GM18868 (cell line): ENCODE results near the gene PHF21A.

ENCODE experiments used
- ATAC-seq: cut with Tn5 transposase; IDR thresholded peaks from one replicate; pipeline ENCODE4 v1.9.1; 2021; ENCODE audit warnings: mild to moderate bottlenecking, moderate library complexity; ENCODE audit not compliant: unreplicated experiment

PHF21A gene

GRCh38 chr11:46079662-46080061 is 41.6 kb downstream of the PHF21A start:
- ATAC-seq: no peak

- ATAC-seq: no peak
Measured at GRCh38 chr11:46075928-46076327, 45.3 kb downstream of the PHF21A start.

GRCh38 chr11:46075168-46075567 is 46.1 kb downstream of the PHF21A start:
- ATAC-seq: no peak

GRCh38 chr11:46073632-46074031 is 47.6 kb downstream of the PHF21A start:
- no peak for ATAC-seq

DNA sequence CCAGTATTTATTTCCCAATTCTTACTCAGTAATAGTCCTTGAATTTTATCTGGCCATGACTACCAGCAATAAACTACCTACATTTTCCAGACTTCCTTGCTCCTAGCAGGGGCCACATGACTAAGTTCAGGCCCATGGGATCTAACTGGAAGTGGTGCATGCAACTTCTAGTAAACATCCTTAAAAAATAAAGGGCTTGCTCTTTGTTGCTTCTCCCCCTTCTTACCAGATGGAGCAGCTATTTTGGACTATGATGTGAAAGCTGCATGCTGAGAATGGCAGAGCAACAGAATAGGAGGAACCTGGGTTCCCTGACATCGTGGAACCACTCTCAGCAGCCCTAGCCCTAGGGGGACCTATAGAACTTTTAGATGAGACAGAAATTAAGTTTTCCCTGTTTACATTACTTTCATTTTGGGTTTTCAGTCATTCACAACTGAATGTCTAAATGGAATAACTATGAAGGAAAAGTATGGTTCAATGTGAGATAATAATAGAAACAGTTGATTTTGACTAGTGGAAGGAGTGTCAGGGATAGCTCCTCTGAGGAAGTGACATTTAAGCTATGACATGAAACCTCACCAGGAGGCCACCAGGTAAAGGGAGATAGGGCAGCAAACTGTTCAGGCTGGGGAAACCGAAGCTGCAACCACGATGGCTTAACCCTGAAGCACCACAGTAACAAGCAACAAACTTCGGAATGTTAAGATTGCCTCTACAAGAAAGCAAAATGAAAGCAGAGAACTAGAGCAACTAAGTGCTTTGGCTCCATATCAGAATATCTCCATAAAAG is 48.9 kb downstream of the PHF21A start:
- no peak for ATAC-seq

- ATAC-seq: no peak
Measured at GRCh38 chr11:46071091-46071490, 50.2 kb downstream of the PHF21A start.

DNA sequence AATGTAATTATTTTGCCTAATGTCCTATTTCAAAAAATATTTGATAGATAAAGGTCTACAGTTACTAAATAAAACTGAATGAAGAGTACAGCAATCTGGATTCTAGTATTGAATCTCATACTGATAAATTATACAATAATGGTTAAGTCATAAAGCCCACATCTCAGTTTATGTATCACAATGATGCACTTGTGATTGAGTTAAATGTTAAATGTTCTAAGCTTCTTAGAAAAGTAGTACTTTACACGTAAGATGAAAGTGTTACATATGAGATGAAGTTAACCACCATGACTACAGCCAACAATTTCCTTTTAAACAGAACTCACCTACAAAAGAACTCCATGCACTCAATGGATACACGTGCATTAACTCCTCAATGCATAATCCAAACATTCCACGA is 51.7 kb downstream of the PHF21A start:
- no peak for ATAC-seq

- ATAC-seq: no peak
Measured at GRCh38 chr11:46066335-46066734, 54.9 kb downstream of the PHF21A start.

- ATAC-seq: no peak
Measured at GRCh38 chr11:46065681-46066080, 55.6 kb downstream of the PHF21A start.

DNA sequence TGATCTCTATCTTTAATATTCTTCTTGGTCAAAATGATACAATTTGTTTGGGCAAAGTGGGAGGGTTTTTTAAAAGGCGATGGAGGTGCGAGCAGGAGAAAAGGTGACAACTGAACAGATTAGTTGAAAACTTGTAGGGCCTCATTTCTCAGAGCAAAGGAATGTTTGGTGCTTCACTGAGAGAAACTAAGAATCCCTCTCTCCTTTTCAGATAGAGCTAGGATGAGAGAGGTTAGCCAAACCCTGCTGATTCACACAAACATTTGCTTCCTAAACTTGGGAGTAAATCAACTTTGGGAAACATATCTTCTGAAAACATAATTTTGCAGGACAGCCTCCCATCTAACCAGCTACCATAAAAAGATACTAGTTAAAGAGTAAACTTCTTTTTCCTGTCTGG is 57.0 kb downstream of the PHF21A start:
- ATAC-seq: no peak

- ATAC-seq: no peak
Measured at GRCh38 chr11:46063138-46063537, 58.1 kb downstream of the PHF21A start.

- ATAC-seq: no peak
Measured at GRCh38 chr11:46060013-46060412, 61.2 kb downstream of the PHF21A start.

- no peak for ATAC-seq
Measured at GRCh38 chr11:46057489-46057888, 63.8 kb downstream of the PHF21A start.

DNA sequence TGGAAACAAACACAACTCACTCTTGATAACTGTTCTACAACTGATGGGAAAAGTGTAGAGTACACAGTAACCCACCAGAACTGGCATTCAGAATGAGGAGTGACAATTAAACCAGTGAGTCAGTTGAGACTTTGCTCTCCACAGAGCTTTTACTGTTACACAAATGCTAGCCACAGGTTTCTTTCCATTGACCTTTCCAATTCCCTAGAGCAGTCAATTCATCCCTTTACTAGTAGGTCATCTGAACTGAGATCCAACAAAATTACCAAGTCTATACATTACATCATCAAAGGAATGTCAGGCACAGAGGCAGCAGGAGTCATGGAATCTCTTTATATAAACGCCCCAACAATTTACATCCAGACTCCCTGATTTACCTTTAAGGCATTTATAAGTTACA is 65.9 kb downstream of the PHF21A start:
- no peak for ATAC-seq

DNA sequence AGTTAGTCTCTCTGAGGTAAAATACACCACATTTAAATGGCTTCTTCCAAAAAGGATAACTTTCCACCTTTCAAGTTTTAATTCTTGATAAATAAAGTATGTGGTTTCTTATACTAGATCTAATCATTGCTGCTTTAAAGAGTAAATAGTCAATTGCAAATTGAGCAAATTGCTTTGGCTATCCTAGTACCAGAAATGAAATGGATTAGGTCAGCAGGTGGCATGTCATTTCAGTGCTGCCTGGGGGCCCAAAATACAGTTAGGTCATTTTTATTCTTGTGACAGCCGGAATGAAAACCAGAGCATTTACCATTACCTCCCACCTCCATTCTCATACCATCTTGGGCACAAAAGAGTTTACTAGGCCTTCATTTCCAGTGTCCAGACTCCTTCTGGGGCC is 70.2 kb downstream of the PHF21A start:
- ATAC-seq: no peak

DNA sequence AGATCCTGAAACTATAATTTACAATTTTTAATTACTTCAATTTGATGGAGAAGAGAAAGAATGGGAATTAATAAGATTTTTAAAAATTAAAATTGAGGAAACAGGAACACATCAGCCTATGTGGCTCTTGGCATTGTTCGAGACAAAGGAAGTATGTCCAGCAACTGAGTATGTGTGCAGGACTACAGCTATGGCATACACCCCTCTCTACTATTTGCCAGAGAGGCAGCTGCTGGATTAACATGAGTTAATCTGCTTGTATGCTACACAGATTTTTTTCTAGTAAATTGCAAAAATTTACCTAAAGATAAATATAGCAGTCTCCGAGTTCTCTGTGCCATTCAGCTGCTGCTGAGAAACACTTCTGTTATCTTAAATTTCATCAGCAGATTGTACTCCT is 70.6 kb downstream of the PHF21A start:
- ATAC-seq: no peak

- no peak for ATAC-seq
Measured at GRCh38 chr11:46050003-46050461, 71.2 kb downstream of the PHF21A start.

DNA sequence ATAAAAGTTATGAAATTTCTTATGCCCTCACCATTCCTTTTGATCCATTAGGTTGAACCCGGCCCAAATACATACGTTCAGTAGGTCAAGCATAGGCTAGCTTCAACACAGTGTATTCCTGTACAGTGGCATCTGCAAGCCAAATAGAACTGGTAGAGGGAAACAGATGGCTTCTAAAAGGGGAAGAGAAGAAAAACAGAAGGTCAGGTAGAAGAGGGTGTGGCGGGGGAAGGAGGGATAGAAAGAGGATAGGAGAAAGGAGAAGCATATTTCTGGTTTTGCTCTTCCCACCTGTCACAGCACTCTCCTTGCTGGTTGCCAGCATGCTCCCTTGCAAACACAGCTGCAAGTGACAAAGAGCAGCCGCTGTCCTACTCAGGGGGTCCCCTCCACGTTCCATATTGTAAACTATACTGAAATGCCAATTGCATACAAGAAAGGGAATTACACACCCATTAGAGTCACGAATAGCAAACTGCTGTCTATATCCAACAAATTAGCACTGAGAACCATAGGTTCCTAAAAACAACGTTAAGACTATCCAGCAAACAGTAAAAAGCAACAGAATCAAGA is 71.8 kb downstream of the PHF21A start:
- ATAC-seq: no peak

GRCh38 chr11:46048198-46048597 is 73.1 kb downstream of the PHF21A start:
- no peak for ATAC-seq

- ATAC-seq: no peak
Measured at GRCh38 chr11:46047520-46047919, 73.7 kb downstream of the PHF21A start.

DNA sequence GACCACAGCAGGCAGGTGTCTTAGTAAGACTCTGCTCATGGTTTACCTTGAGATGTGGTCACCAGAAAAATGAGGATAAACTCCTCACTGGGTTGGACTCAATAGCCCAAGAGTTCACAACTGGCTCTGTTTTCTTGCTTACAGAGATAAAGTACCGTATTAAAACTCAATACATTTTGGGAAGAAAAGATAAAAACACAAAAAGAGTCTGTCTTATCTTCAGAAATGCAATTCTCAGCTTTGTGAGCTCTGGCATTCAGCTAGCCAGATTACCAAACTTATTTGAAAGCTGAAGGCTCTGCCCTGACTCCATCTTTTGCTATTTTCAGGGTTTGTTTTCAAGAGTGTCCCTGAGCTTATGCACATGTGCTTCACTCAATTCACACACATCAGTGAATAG is 75.4 kb downstream of the PHF21A start:
- no peak for ATAC-seq

GRCh38 chr11:46044601-46045000 is 76.7 kb downstream of the PHF21A start:
- ATAC-seq: no peak

DNA sequence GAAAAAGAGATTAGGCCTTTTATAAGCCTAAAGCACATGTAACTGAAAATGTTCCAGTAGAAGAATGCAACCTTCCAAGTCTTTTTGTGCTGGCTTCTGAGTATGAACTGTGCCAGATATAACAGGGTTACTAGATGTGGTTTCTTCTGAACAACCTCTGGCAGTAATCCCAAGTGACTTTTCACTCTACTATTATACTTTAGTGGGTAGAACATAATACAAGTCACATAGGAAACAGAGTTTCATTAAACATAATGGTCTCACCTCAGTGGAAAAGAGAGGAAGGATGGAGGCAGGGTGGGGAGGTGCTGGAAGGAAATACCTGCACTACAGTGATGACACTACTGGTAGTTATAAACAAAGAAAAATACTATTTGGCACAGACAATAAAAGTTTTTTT is 81.3 kb downstream of the PHF21A start:
- ATAC-seq: no peak
